EL (cell line): ENCODE results near the gene AMBP.
"Not testable (repeated sequence)": the region's sequence is repeated elsewhere in the genome, so short reads cannot be mapped to it uniquely, and the experiment has no call there.

Experiments used
- DNase-seq: peaks from one replicate; pipeline ENCODE4 v3.0.0-alpha.2; 2016

The AMBP gene

GRCh38 chr9:114091711-114092110, 13.6 kb upstream of the AMBP start:
- no peak for DNase-seq

- DNase-seq: no peak
These were observed 12.7 kb upstream of the AMBP start for GRCh38 chr9:114090798-114091197.

- no peak for DNase-seq
These were observed 11.2 kb upstream of the AMBP start for GRCh38 chr9:114089206-114089840.

GRCh38 chr9:114088571-114089170, 10.6 kb upstream of the AMBP start:
- no peak for DNase-seq

GRCh38 chr9:114087721-114088120, 9.6 kb upstream of the AMBP start:
- no peak for DNase-seq

- DNase-seq: no peak
These were observed 8.5 kb upstream of the AMBP start for GRCh38 chr9:114086607-114087006.

GRCh38 chr9:114086009-114086408, 7.9 kb upstream of the AMBP start:
- DNase-seq: no peak

GRCh38 chr9:114085387-114085789, 7.3 kb upstream of the AMBP start:
- no peak for DNase-seq

- DNase-seq: no peak
These were observed 6.4 kb upstream of the AMBP start for GRCh38 chr9:114084282-114085073.

GRCh38 chr9:114083666-114084065, 5.6 kb upstream of the AMBP start:
- DNase-seq: no peak

GRCh38 chr9:114082763-114083412, 4.8 kb upstream of the AMBP start:
- DNase-seq: not testable (repeated sequence)

GRCh38 chr9:114082017-114082762, 4.1 kb upstream of the AMBP start:
- DNase-seq: peak; percentile 86

GRCh38 chr9:114081441-114082016, 3.4 kb upstream of the AMBP start:
- no peak for DNase-seq

GRCh38 chr9:114080773-114081440, 2.8 kb upstream of the AMBP start:
- DNase-seq: no peak

GRCh38 chr9:114080195-114080772, 2.2 kb upstream of the AMBP start:
- DNase-seq: no peak

GRCh38 chr9:114078781-114079156, 669 bp upstream of the AMBP start:
- no peak for DNase-seq

GRCh38 chr9:114077162-114077837, 800 bp downstream of the AMBP start:
- DNase-seq: no peak

GRCh38 chr9:114076237-114077161, 1.6 kb downstream of the AMBP start:
- no peak for DNase-seq

- no peak for DNase-seq
These were observed 2.5 kb downstream of the AMBP start for GRCh38 chr9:114075602-114076001.
